Heart left ventricle (tissue), 16 donors: Measurements from ENCODE around the gene ABCA13. TPM values are rescaled to one million over a fixed set of nuclear protein-coding genes. Genes with fewer than 3 reads are reported as not detected.

Experiments used
- ATAC-seq, 4 donors: fragments of 200-7000 bp; cut with Tn5 transposase; one replicate each; pipeline ENCODE4 v1.9.1; 2020 to 2022; ENCODE audit warnings: moderate library complexity in 4 of 4, mild to moderate bottlenecking in 3 of 4, moderate number of reproducible peaks in 1 of 4
- DNase-seq, 5 donors: peaks; one replicate each; pipeline ENCODE4 v3.0.0-alpha.2; 2020
- H3K27ac ChIP-seq, 12 donors: fragments of 200-600 bp; sonication (generic) in 4 of 12; one replicate each; pipeline versions ENCODE4 v1.5.0 to v1.8.0; 2016 to 2022; ENCODE audit warnings: mild to moderate bottlenecking in 2 of 12
- H3K27me3 ChIP-seq, 9 donors: fragments of 200-600 bp; sonication (generic) in 2 of 9; one replicate each; pipeline versions ENCODE4 v1.5.1 to v1.8.0; 2016 to 2022; ENCODE audit warnings: mild to moderate bottlenecking in 3 of 9
- H3K36me3 ChIP-seq, 9 donors: fragments of 200-600 bp; sonication (generic) in 2 of 9; one replicate each; pipeline versions ENCODE4 v1.5.0 to v1.8.0; 2018 to 2022; ENCODE audit warnings: mild to moderate bottlenecking in 2 of 9
- H3K4me1 ChIP-seq, 12 donors: fragments of 200-600 bp; sonication (generic) in 4 of 12; one replicate each; pipeline versions ENCODE4 v1.5.0 to v1.8.0; 2016 to 2022; ENCODE audit warnings: mild to moderate bottlenecking in 3 of 12
- H3K4me3 ChIP-seq, 12 donors: fragments of 200-600 bp; sonication (generic) in 4 of 12; one replicate each; pipeline versions ENCODE4 v1.5.0 to v1.8.0; 2017 to 2022; ENCODE audit warnings: mild to moderate bottlenecking in 9 of 12, moderate library complexity in 4 of 12
- H3K9me3 ChIP-seq, 12 donors: fragments of 200-600 bp; sonication (generic) in 4 of 12; one replicate each; pipeline versions ENCODE4 v1.5.0 to v1.8.0; 2016 to 2022; ENCODE audit warnings: mild to moderate bottlenecking in 1 of 12
- CTCF ChIP-seq, 12 donors: fragments of 200-600 bp; sonication (generic) in 4 of 12; IDR thresholded peaks; one replicate each; pipeline versions ENCODE4 v1.5.0 to v1.8.0; 2018 to 2022; ENCODE audit warnings: antibody characterized with exemption in 12 of 12, mild to moderate bottlenecking in 5 of 12
- POLR2A ChIP-seq, 2 donors: fragments of 450-650 bp; IDR thresholded peaks; one replicate each; pipeline ENCODE4 v1.6.1; 2017; ENCODE audit warnings: antibody characterized with exemption in 2 of 2, mild to moderate bottlenecking in 2 of 2, moderate library complexity in 2 of 2
- WGBS, 4 donors: extraction: QIAGEN DNeasy Blood & Tissue Kit in 2 of 4; methylation state at CpG; one replicate each; pipeline versions ENCODE4 v1.1.5 to v1.1.7; 2013 to 2018; 5-methylcytosine and 5-hydroxymethylcytosine counted together
- intact Hi-C, 10 donors: fragments of 100-400 bp; cut with DNase I; formaldehyde crosslinking; loops; one replicate each; pipeline versions ENCODE4 v1.11.1 to v1.14.2; 2022
- polyA plus RNA-seq, 2 donors: library from polyadenylated mRNA; stranded (reverse); fragments of 200-250 nt; gene quantifications; one replicate each; pipeline ENCODE4 v1.2.3, GENCODE V29; 2013
- total RNA-seq, 9 donors: library from RNA; depleted of rRNA in 2 of 9; stranded (reverse); fragments of >200 nt in 2 of 9; fragmentation: NEBNext Ultra II Directional in 3 of 9; extraction: Animal tissue kit (Norgen Biotek cat#: 25700) in 3 of 9; gene quantifications; one replicate each; pipeline versions ENCODE4 v1.1.0 to v1.2.4, GENCODE V29; 2016 to 2023
- donor health status: ischemic (EF 13 %, LVEDD 7.1; RV severe dilation, severe dysfunction).
- donor health status: healthy with polysubstance abuse.
- donor health status: DM: no; HTN: yes; CAD: no.
- donor health status: DM: no; HTN: no; CAD: no.
- donor health status: ischemic (EF 25% LVEDD 6.9; RV normal size, moderate dysfunction).
- donor health status: ischemic (EF 25% LVEDD 5.7; RV mildly dilated, moderate dysfunction).
- donor health status: healthy.
- donor health status: DM: yes; HTN: yes; CAD: no.
- donor health status: ischemic (EF 35%, LVEDD 5.7; RV mildly dilated, moderate dysfunction).
- donor health status: nonischemic (EF 11% LVEDD 7.7; RV severe dilation, severe dysfunction).
- donor health status: DM: yes; HTN: yes; CAD: no.
- donor health status: PGD.
- donor health status: ischemic (EF 29% LVEDD 5.4; RV normal size, mild dysfunction).
- donor health status: nonischemic (EF 23%, LVEDD 6.1; RV moderate dilation, normal function).

ABCA13 gene
- total and polyA plus RNA-seq, 11 donors: 0.01 to 0.29 (median 0.07) TPM; not detected in 3

- Histone ChIP-seq H3K9me3 (no peaks in the 10 kb centered on the region), H3K36me3 (no peaks in the 10 kb centered on the region), H3K27ac (no peak overlapping the region), H3K4me3 (no peak overlapping the region), H3K27me3 (no peaks in the 10 kb centered on the region), H3K4me1 (no peaks in the 10 kb centered on the region)
- intact Hi-C loops: loop anchor here in 7 of 10 donors (2.0 to 10.0 kb wide), 3 partner anchors 575 to 1555 kb away; no protein-coding TSS in a partner anchor
- peak in 2 of 5 donors; percentile 30 to 45 for DNase-seq
- TF ChIP-seq CTCF (IDR thresholded peaks at IDR 0.05) (peak; percentile 51 to 71 (median 62)), POLR2A (IDR thresholded peaks at IDR 0.05) (no peak)
- 31 to 39% (median 36%) methylated on average over 4 of the region's 4 CpGs for WGBS, 4 donors
- ATAC-seq: peak; percentile 55 to 75 (median 70)
Observed at GRCh38 chr7:48299580-48300169, 128.4 kb downstream of the ABCA13 start.

- TF ChIP-seq CTCF (IDR thresholded peaks at IDR 0.05): no peak
- no peak for TF ChIP-seq POLR2A (IDR thresholded peaks at IDR 0.05)
- H3K36me3 ChIP-seq: no peaks in the 10 kb centered on the region
- H3K27me3 ChIP-seq: no peaks in the 10 kb centered on the region
- DNase-seq (no peak), ATAC-seq (no peak)
- H3K9me3 ChIP-seq: no peaks in the 10 kb centered on the region
- intact Hi-C loops: loop anchor here in 3 of 10 donors (5.0 to 10.0 kb wide), 2 partner anchors 577 to 1554 kb away; no protein-coding TSS in a partner anchor
- H3K4me1 ChIP-seq: no peaks in the 10 kb centered on the region
- H3K4me3 ChIP-seq: no peak overlapping the region
- whole genome bisulfite sequencing, 4 donors: 29 to 50% (median 34%) methylated on average over 2 of the region's 2 CpGs
- H3K27ac ChIP-seq: no peak overlapping the region
Observed at GRCh38 chr7:48300301-48300700, 129.0 kb downstream of the ABCA13 start.

- Histone ChIP-seq H3K4me1 (no peaks in the 10 kb centered on the region), H3K27ac (no peak overlapping the region), H3K27me3 (no peaks in the 10 kb centered on the region), H3K4me3 (no peak overlapping the region), H3K9me3 (no peaks in the 10 kb centered on the region), H3K36me3 (no peaks in the 10 kb centered on the region)
- ATAC-seq (no peak), DNase-seq (no peak)
- intact Hi-C loops: loop anchor here in 3 of 10 donors (5.0 to 10.0 kb wide), 2 partner anchors 576 to 1554 kb away; no protein-coding TSS in a partner anchor
- TF ChIP-seq POLR2A (IDR thresholded peaks at IDR 0.05) (no peak), CTCF (IDR thresholded peaks at IDR 0.05) (no peak)
- WGBS, 4 donors: 70 to 79% (median 73%) methylated on average over 3 of the region's 3 CpGs
Observed at GRCh38 chr7:48301201-48301600, 129.9 kb downstream of the ABCA13 start.

- Histone ChIP-seq H3K4me1 (no peaks in the 10 kb centered on the region), H3K36me3 (no peaks in the 10 kb centered on the region), H3K9me3 (no peaks in the 10 kb centered on the region), H3K4me3 (no peak overlapping the region), H3K27ac (no peak overlapping the region), H3K27me3 (peaks cover 0 to 8% (median 0%) of the 10 kb centered on the region in 9 donors)
- intact Hi-C loops: loop anchor here in 3 of 10 donors (5.0 to 10.0 kb wide), 2 partner anchors 573 to 1550 kb away; no protein-coding TSS in a partner anchor
- 89 to 98% (median 96%) methylated on average over 1 of the region's 1 CpG for WGBS, 4 donors
- ATAC-seq (no peak), DNase-seq (no peak)
- no peak for TF ChIP-seq CTCF (IDR thresholded peaks at IDR 0.05)
- no peak for TF ChIP-seq POLR2A (IDR thresholded peaks at IDR 0.05)
Observed at GRCh38 chr7:48304641-48305040, 133.4 kb downstream of the ABCA13 start.
